K562 (cell line): ENCODE results near the gene MAU2. TPM values are rescaled to one million over a fixed set of nuclear protein-coding genes. Genes with fewer than 3 reads are reported as not detected.

Experiments
- ARID1B ChIP-seq: fragments of 450-650 bp; IDR thresholded peaks from 2 replicates; pipeline ENCODE4 v1.6.1; 2016; ENCODE audit warnings: antibody characterized with exemption, mild to moderate bottlenecking, inconsistent platforms
- CEBPB ChIP-seq: fragments of 450-650 bp; IDR thresholded peaks from 2 replicates; pipeline ENCODE4 v1.6.1; 2016; ENCODE audit warnings: missing genetic modification characterization, missing compliant biosample characterization
- CTCFL ChIP-seq: IDR thresholded peaks from 2 replicates; pipeline ENCODE4 v1.6.1; 2011; ENCODE audit warnings: borderline replicate concordance, low read depth, mild to moderate bottlenecking, moderate library complexity, low read length; ENCODE audit not compliant: insufficient read depth, poor library complexity, severe bottlenecking
- HES1 ChIP-seq: fragments of 450-650 bp; IDR thresholded peaks from 2 replicates; pipeline ENCODE4 v1.6.1; 2016; ENCODE audit warnings: low read depth, mild to moderate bottlenecking, moderate library complexity
- L3MBTL2 ChIP-seq: fragments of 450-650 bp; IDR thresholded peaks from 2 replicates; pipeline ENCODE4 v1.6.1; 2016; ENCODE audit warnings: mild to moderate bottlenecking, moderate library complexity
- MYC ChIP-seq, 2 experiments: fragments of 250-450 bp in 1 of 2; sonication (Bioruptor Pico) in 1 of 2; IDR thresholded peaks; 2 replicates each; pipeline versions ENCODE4 v1.5.1 to v1.6.1; 2012 to 2021; ENCODE audit warnings: low read depth in 2 of 2, borderline replicate concordance in 1 of 2, improper control_type of control experiment in 1 of 2, low read length in 1 of 2, mild to moderate bottlenecking in 1 of 2, moderate library complexity in 1 of 2
- NUFIP1 ChIP-seq: fragments of 450-650 bp; IDR thresholded peaks from 2 replicates; pipeline ENCODE4 v1.6.1; 2018; ENCODE audit not compliant: partially characterized antibody
- SMAD4 ChIP-seq: fragments of 250-450 bp; sonication (Bioruptor Pico); conservative IDR thresholded peaks from 2 replicates; pipeline ENCODE4 v1.8.0; 2021; ENCODE audit warnings: inconsistent platforms, mild to moderate bottlenecking, moderate library complexity
- ZBTB33 ChIP-seq: sonication (generic); formaldehyde crosslinking; IDR thresholded peaks from 2 replicates; pipeline ENCODE4 v1.8.1; 2023; ENCODE audit warnings: mild to moderate bottlenecking, missing genetic modification reagents
- ZNF282 ChIP-seq: sonication (generic); formaldehyde crosslinking; IDR thresholded peaks from 2 replicates; pipeline ENCODE4 v1.8.1; 2023; ENCODE audit warnings: missing genetic modification reagents
- ZNF551 ChIP-seq: fragments of 250-450 bp; sonication (Bioruptor Pico); IDR thresholded peaks from 2 replicates; pipeline ENCODE4 v1.5.0; 2021; ENCODE audit warnings: mild to moderate bottlenecking, moderate library complexity
- ZNF592 ChIP-seq: fragments of 450-650 bp; IDR thresholded peaks from 2 replicates; pipeline ENCODE4 v1.6.1; 2017; ENCODE audit warnings: antibody characterized with exemption, mild to moderate bottlenecking
- polyA plus RNA-seq, 8 experiments: library from polyadenylated mRNA; depleted of rRNA in 4 of 8; stranded (reverse) in 5 of 8; unstranded in 3 of 8; fragments of >200 nt; fragmentation: Nextera tagmentation in 2 of 8; fragmentation: Illumina TruSeq in 1 of 8; extraction: Ambion mirVana in 2 of 8; extraction: Trizol in 1 of 8; gene quantifications; 2 replicates each; pipeline versions ENCODE4 v1.2.1 to v1.2.3, GENCODE V29; 2011 to 2014; ENCODE audit warnings: inconsistent platforms in 1 of 8, missing spikeins in 1 of 8
- total RNA-seq, 7 experiments: library from RNA; depleted of rRNA in 6 of 7; stranded (reverse); fragments of >200 nt in 6 of 7; fragmentation: Illumina TruSeq in 2 of 7; extraction: Trizol in 2 of 7; gene quantifications; 2 replicates each; pipeline versions ENCODE4 v1.2.1 to v1.2.3, GENCODE V29; 2011 to 2021; ENCODE audit warnings: low replicate concordance in 1 of 7

MAU2 gene
- total and polyA plus RNA-seq, 9 of the 15 experiments (the other 6 are each of a cell fraction or from before 2014, with no cell fraction given): 1.2 to 48.1 (median 19.4) TPM

- TF ChIP-seq ZNF592 (peak; percentile 97), MYC (IDR thresholded peaks at IDR 0.05; ENCODE audit: low read depth, low read length) (peak; percentile 70; the same call in 1 of the 2 replicates), MYC (CRISPR knock-in tag; IDR thresholded peaks at IDR 0.05; ENCODE audit: borderline replicate concordance, low read depth) (0 out of 2 replicates have a peak, but pooled peaks have one; percentile 60), ZNF551 (CRISPR knock-in tag) (no peak), CTCFL (no peak), ZBTB33 (CRISPR knock-in tag) (0 out of 2 replicates have a peak, but pooled peaks have one; percentile 31), ZNF282 (CRISPR knock-in tag) (no peak), CEBPB (tag) (no peak), L3MBTL2 (peak; percentile 98), NUFIP1 (no peak), HES1 (0 out of 2 replicates have a peak, but pooled peaks have one; percentile 45), ARID1B (no peak), SMAD4 (CRISPR knock-in tag) (peak; percentile 53)
These were observed 64.7 kb downstream of the MAU2 start (continued) for GRCh38 chr19:19385131-19385895.
